Body of pancreas (tissue), 4 donors: ENCODE measurements around the gene TCF12. TPM values are rescaled to one million over a fixed set of nuclear protein-coding genes. Genes with fewer than 3 reads are reported as not detected.

Experiments used
- ATAC-seq: fragments of 150-250 bp; one replicate; pipeline ENCODE4 v1.9.1; 2016
- DNase-seq, 4 donors: peaks; one replicate each; pipeline ENCODE4 v3.0.0-alpha.2; 2019
- H3K27ac ChIP-seq, 4 donors: fragments of 200-600 bp; sonication (generic); 1 replicate in 3 of 4; 2 replicates in 1 of 4; pipeline versions ENCODE4 v1.5.1 to v1.6.1; 2016 to 2019; ENCODE audit warnings: mild to moderate bottlenecking in 1 of 4, mixed read lengths in 1 of 4, moderate library complexity in 1 of 4
- H3K27me3 ChIP-seq, 2 donors: fragments of 200-600 bp; sonication (generic); one replicate each; pipeline ENCODE4 v1.6.0; 2016; ENCODE audit warnings: mild to moderate bottlenecking in 1 of 2
- H3K36me3 ChIP-seq, 2 donors: fragments of 200-600 bp; sonication (generic); replicated peaks in 1 of 2; 2 replicates each; pipeline ENCODE4 v1.5.1; 2016; ENCODE audit warnings: low read depth in 2 of 2; ENCODE audit not compliant: insufficient read depth in 1 of 2
- H3K4me1 ChIP-seq: fragments of 200-600 bp; sonication (generic); one replicate; pipeline ENCODE4 v1.6.0; 2016
- H3K4me3 ChIP-seq, 2 donors: fragments of 200-600 bp; sonication (generic); 1 replicate in 1 of 2; 2 replicates in 1 of 2; pipeline ENCODE4 v1.5.1; 2016 to 2019
- H3K9me3 ChIP-seq, 3 donors: fragments of 200-600 bp; sonication (generic); 1 replicate in 2 of 3; 2 replicates in 1 of 3; pipeline ENCODE4 v1.5.1; 2016
- POLR2A ChIP-seq, 3 donors: fragments of 450-650 bp; IDR thresholded peaks; one replicate each; pipeline ENCODE4 v1.6.1; 2016; ENCODE audit warnings: antibody characterized with exemption in 3 of 3, mild to moderate bottlenecking in 2 of 3
- WGBS, 2 donors: methylation state at CpG; one replicate each; pipeline ENCODE4 v1.1.5; 2017; 5-methylcytosine and 5-hydroxymethylcytosine counted together
- intact Hi-C: fragments of 100-400 bp; cut with DNase I; formaldehyde crosslinking; loops from one replicate; pipeline ENCODE4 v1.15.1; 2023
- total RNA-seq, 2 donors: library from RNA; depleted of rRNA; stranded (reverse); fragments of >200 nt; gene quantifications; one replicate each; pipeline ENCODE4 v1.1.0, GENCODE V29; 2016
- TF ChIP-seq, protein P1 (sequence below), 7 experiments: fragments of 450-650 bp in 4 of 7; fragments of 200-600 bp in 3 of 7; sonication (generic) in 3 of 7; IDR thresholded peaks; one replicate each; pipeline ENCODE4 v1.5.1; 2016 to 2019; ENCODE audit warnings: antibody characterized with exemption in 7 of 7

The TCF12 gene
- total RNA-seq, 2 donors from 2014 or later = 27.2 to 49.4 TPM

DNA sequence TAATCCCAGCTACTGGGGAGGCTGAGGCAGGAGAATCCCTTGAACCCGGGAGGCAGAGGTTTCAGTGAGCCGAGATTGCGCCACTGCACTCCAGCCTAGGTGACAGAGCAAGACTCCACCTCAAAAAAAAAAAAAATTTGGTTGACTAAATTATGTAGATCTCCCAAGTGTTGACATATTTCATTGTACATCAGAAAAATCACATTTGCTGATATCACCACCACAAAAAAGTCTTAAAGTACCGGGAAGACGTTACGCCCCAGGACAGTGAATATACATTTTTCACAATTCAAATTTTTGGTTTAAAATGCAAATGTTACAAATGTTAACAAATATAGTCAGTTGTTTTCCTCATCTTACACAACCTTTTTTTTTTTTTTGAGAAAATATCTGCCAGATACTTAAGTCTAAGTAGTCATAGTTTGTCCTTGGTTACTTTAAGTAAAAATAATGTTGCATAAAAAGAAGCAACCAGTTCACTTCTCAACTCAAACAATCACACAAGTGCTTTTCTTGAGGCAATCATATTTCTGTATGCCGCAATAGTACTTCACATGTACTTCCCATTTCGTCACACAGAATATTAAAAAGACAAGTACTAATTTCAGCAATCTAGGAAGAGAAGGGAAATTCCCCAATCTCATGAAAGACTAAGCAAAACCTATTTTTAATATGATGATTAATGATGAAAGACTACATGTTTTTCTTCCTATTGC lies 41.0 kb upstream of the TCF12 start:
- no peak overlapping the region for H3K27ac ChIP-seq
- no peaks in the 10 kb centered on the region for H3K36me3 ChIP-seq
- no peak overlapping the region for H3K4me3 ChIP-seq
- H3K4me1 ChIP-seq = peaks cover 15% of the 10 kb centered on the region
- TF ChIP-seq, protein P1, sequence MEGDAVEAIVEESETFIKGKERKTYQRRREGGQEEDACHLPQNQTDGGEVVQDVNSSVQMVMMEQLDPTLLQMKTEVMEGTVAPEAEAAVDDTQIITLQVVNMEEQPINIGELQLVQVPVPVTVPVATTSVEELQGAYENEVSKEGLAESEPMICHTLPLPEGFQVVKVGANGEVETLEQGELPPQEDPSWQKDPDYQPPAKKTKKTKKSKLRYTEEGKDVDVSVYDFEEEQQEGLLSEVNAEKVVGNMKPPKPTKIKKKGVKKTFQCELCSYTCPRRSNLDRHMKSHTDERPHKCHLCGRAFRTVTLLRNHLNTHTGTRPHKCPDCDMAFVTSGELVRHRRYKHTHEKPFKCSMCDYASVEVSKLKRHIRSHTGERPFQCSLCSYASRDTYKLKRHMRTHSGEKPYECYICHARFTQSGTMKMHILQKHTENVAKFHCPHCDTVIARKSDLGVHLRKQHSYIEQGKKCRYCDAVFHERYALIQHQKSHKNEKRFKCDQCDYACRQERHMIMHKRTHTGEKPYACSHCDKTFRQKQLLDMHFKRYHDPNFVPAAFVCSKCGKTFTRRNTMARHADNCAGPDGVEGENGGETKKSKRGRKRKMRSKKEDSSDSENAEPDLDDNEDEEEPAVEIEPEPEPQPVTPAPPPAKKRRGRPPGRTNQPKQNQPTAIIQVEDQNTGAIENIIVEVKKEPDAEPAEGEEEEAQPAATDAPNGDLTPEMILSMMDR (IDR thresholded peaks at IDR 0.05) = no peak
- no peak for TF ChIP-seq POLR2A (IDR thresholded peaks at IDR 0.05)
- no peaks in the 10 kb centered on the region for H3K9me3 ChIP-seq
- no peaks in the 10 kb centered on the region for H3K27me3 ChIP-seq
- DNase-seq (no peak), ATAC-seq (no peak)
- 93% methylated on average over 8 of the region's 8 CpGs for WGBS, 2 donors
- intact Hi-C loops = no loop called here

DNA sequence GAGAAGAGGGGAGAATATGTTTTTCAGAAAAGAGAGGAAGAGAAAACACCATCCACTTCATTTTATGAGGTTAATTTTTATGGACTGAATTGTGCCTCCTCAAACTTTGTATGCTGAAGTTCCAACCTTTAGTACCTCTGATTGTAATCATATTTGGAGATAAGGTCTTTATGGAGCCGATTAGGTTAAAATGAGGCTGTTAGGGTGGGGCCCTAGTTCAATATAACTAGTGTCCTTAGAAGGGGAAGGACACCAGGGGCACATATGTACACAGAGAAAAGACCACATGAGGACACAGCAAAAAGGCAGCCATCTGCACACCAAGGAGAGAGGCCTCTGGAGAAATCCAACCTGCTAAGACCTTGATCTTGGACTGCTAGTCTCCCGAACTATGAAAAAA lies 38.9 kb upstream of the TCF12 start:
- no peaks in the 10 kb centered on the region for H3K4me1 ChIP-seq
- no peaks in the 10 kb centered on the region for H3K36me3 ChIP-seq
- ATAC-seq = no peak
- no peak for DNase-seq
- WGBS, 2 donors = 51 to 81% methylated on average over 2 of the region's 2 CpGs
- no peak overlapping the region for H3K4me3 ChIP-seq
- TF ChIP-seq POLR2A (IDR thresholded peaks at IDR 0.05) = no peak
- TF ChIP-seq, protein P1 (IDR thresholded peaks at IDR 0.05) = no peak
- no peak overlapping the region for H3K27ac ChIP-seq
- no peaks in the 10 kb centered on the region for H3K9me3 ChIP-seq
- intact Hi-C loops = no loop called here
- H3K27me3 ChIP-seq = no peaks in the 10 kb centered on the region

DNA sequence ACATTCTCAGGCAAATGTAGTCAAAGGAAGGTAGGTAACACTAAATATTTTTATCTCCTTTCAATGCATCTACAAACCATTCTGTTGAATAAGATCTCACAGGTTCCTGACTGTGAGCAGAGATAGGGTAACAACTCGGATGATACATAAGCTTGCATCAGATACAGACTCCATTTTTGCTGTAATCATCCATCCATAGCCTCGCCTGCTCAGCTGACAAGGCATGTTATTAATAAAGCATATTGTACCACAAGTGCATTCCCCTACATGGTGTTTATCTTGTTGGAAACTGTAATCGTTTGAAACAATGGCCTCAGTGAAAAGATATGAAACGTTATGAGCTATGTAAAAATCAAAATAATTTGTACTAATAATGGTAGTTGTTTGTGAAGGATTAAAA lies 35.4 kb upstream of the TCF12 start:
- Histone ChIP-seq H3K4me1 (peaks cover 12% of the 10 kb centered on the region), H3K27ac (no peak overlapping the region), H3K9me3 (no peaks in the 10 kb centered on the region), H3K4me3 (no peak overlapping the region), H3K27me3 (no peaks in the 10 kb centered on the region), H3K36me3 (no peaks in the 10 kb centered on the region)
- ATAC-seq (no peak), DNase-seq (no peak)
- TF ChIP-seq POLR2A (IDR thresholded peaks at IDR 0.05) = no peak
- TF ChIP-seq, protein P1 (IDR thresholded peaks at IDR 0.05) = no peak
- 70 to 74% methylated on average over 4 of the region's 4 CpGs for WGBS, 2 donors
- intact Hi-C loops = no loop called here

DNA sequence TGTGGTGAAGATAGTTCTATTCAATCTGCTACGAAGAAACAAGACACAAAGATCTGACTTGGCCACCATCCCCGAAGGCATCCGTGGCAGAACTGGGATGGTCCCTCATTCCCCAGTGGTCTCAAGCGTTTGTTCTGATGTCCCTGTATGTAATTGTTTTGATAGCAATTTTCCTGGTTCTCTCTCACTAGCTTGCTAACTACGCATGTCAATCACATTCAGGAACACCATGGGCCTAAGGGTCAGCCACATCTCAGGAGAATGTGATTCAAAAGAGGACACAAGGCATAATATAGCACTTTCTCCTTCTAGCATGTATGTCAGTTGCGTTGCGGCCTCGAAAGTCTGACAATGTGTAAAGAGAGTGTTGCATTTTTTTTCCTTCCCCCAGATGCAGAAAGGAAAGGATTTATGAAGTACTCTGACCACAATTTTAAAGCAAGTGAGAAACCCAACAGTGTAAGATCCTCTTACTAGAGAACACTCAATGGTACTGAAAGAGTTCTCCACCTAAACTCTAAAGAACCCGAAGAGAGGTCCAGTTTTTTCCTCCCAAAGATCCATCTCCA lies 32.0 kb upstream of the TCF12 start:
- Histone ChIP-seq H3K27me3 (no peaks in the 10 kb centered on the region), H3K4me3 (peak overlapping the region in 1 of 2 donors; percentile 28), H3K27ac (peak overlapping the region; percentile 97 to 99 (median 98)), H3K9me3 (no peaks in the 10 kb centered on the region), H3K36me3 (no peaks in the 10 kb centered on the region), H3K4me1 (peaks cover 17% of the 10 kb centered on the region)
- TF ChIP-seq, protein P1 (IDR thresholded peaks at IDR 0.05) = no peak
- no peak for TF ChIP-seq POLR2A (IDR thresholded peaks at IDR 0.05)
- intact Hi-C loops = no loop called here
- ATAC-seq = no peak
- DNase-seq = peak in 2 of 4 donors; percentile 7 to 20
- WGBS, 2 donors = 41 to 45% methylated on average over 9 of the region's 9 CpGs
